ENCODE data around the gene TAS2R7.

Gene TAS2R7

GRCh38 chr12:10783252-10783651 is 19.2 kb downstream of the TAS2R7 start:
- no peak overlapping the region for H3K27ac ChIP-seq
- TF ChIP-seq CTCF (IDR thresholded peaks at IDR 0.05) (no peak), ZFX (IDR thresholded peaks at IDR 0.05; ENCODE audit: borderline replicate concordance) (no peak)

- no peak overlapping the region for H3K27ac ChIP-seq
- no peak for TF ChIP-seq CTCF (IDR thresholded peaks at IDR 0.05)
- no peak for TF ChIP-seq ZFX (IDR thresholded peaks at IDR 0.05; ENCODE audit: borderline replicate concordance)
These were observed 23.3 kb downstream of the TAS2R7 start for GRCh38 chr12:10779103-10779502.

GRCh38 chr12:10771132-10771733 is 31.2 kb downstream of the TAS2R7 start:
- TF ChIP-seq ZFX (IDR thresholded peaks at IDR 0.05; ENCODE audit: borderline replicate concordance) (no peak), CTCF (IDR thresholded peaks at IDR 0.05) (peak; percentile 84)

GRCh38 chr12:10759657-10760056 is 42.8 kb downstream of the TAS2R7 start:
- TF ChIP-seq ZFX (IDR thresholded peaks at IDR 0.05; ENCODE audit: borderline replicate concordance) (no peak), CTCF (IDR thresholded peaks at IDR 0.05) (no peak)
- H3K27ac ChIP-seq, result no peak overlapping the region

More at GRCh38 chr12:10771132-10771733, 31.2 kb downstream of the TAS2R7 start:
- H3K27ac ChIP-seq, result no peak overlapping the region

DNA sequence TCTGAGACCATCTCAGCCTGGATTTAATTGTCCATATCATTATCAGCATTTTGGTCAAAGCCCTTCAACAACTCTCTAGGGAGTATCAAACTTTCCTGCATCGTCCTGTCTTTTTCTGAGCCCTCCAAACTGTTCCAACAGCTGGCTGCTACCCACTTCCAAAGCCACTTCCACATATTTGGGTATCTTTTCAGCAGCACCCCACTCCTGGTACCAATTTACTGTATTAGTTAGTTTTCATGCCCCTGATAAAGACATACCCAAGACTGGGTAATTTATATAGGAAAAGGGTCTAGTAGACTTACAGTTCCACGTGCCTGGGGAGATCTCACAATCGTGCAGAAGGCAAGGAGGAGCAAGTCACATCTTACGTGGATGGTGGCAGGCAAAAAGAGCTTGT is 46.2 kb downstream of the TAS2R7 start:
- no peak overlapping the region for H3K27ac ChIP-seq
- TF ChIP-seq CTCF (IDR thresholded peaks at IDR 0.05), result no peak
- no peak for TF ChIP-seq ZFX (IDR thresholded peaks at IDR 0.05; ENCODE audit: borderline replicate concordance)

DNA sequence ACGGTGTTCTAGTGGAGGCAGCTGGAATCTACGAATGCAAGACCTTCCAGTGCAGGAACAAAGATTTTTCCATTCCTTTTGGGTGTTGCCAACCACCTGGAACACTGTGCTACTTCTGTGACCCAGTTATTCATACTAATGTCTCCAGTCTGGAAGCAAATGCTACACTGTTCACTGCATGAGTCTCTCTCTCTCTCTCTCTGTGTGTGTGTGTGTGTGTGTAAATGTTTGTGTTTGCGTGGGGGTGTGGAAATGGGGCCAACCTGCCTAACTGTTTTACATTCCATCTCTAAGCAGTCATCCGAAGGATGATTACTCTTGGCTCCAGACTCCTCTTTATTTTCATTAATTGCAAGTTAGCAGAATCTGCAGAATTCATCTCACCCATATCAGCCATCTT is 49.4 kb downstream of the TAS2R7 start:
- TF ChIP-seq CTCF (IDR thresholded peaks at IDR 0.05), result no peak
- TF ChIP-seq ZFX (IDR thresholded peaks at IDR 0.05; ENCODE audit: borderline replicate concordance), result no peak
- H3K27ac ChIP-seq, result no peak overlapping the region

All from 22Rv1 (cell line).